Renal cortical epithelial cell (primary cell): ENCODE data around the gene LCNL1. TPM values are rescaled to one million over a fixed set of nuclear protein-coding genes. Genes with fewer than 3 reads are reported as not detected.
A peak's percentile ranks its signal among the peaks of the same experiment; 100 is the strongest.
"Not testable (repeated sequence)": the region's sequence is repeated elsewhere in the genome, so short reads cannot be mapped to it uniquely, and the experiment has no call there.

ENCODE experiments used
- DNase-seq: peaks from one replicate; pipeline ENCODE4 v3.0.0-alpha.2; 2011; ENCODE audit warnings: low read depth
- total RNA-seq: library from RNA; depleted of rRNA; stranded (reverse); fragments of >200 nt; gene quantifications from 2 replicates; pipeline ENCODE4 v1.2.3, GENCODE V29; 2014

Gene LCNL1
- total RNA-seq, 1 donor from 2014 or later = not detected

- no peak for DNase-seq
These were observed 43.6 kb downstream of the LCNL1 start for GRCh38 chr9:137026384-137026783.

GRCh38 chr9:137026828-137027227 lies 44.0 kb downstream of the LCNL1 start:
- no peak for DNase-seq

DNA sequence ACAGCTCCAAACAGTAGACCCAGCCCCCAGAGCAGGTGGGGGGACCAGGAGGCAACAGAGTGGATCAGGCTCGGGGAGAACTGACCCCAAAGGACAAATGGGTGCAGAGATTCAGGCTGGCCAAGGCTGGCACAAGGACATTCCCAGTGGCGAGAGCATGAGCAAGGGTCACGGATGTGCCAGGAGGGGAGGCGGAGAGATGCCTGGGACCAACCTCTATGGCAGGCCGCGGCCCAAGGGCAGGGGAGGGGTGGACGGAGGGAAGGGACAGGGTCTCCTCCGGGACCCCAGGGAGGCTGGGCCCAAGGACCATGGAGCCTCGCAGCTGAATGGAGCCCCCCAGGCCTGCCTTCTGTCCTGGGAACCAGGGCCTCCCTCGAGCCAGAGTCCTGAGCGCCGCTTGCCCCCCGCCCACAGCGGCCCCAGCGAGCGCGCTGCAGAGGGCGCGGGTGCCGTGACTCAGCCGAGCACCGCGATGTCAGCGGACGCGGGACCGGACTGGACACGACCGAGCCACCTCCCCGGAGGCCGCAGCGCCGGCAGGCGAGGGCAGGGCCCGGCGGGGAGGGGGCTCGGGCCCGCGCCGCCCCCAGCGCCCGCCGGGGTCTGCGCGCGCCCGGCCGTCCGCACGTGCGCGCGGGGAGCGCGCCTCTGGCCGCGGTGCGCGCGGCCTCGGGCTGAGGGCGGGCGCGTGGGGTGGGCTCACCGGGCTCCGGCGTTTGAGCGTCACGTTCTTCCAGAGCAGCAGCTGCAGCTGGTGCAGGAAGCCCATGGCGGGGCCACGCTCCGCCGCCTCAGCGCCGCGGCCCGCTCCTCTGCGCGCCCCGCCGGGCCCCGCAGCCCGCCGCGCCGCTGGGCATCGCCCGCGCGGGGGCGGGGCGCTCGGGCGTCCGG lies 44.8 kb downstream of the LCNL1 start, which contains the start of gene ABCA2:
Gene ABCA2, minus strand, starts transcription at position 869 of the 894 bp plus-strand sequence. Its CDS starts 97 bp downstream, at position 772.
- no peak for DNase-seq

DNA sequence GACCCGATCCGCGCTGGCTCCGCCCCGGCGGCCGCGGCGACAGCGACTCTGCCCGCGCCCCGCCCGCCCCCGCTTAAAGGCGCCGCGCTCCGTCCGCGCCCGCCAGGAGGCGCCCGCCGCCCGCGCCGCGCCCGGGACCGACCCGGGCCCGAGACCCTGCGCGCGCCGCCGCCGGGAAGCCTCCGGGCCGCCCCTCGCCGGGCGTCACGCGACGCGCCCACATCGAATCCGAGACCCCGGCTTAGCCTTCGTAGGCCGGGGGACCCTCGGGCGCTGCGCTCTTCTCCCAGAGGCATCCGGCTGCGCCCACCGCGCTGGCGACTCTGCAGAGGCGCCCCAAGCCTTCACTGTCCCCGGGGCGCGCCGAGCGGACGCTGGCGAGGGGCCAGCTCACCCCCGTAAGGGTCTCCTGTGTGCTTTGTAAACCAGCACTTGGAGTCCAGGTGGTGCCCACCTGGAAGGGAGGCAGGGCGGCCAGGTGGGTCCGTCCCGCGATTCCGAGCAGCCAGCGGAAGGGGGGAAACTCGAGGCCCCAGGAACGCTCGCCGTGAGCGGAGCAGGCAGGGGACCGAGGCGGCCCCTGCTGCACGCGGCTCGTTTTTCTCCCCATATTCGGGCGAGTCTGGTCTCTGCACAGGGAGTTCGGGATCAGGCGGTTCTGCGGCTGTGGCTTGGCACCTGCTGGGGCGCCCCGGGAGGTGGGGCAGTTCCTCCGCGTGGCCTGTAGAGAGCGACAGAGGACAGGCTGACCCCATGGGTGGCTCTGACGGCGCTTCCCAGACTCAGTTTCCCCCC lies 45.7 kb downstream of the LCNL1 start:
- DNase-seq = peak; percentile 19

DNA sequence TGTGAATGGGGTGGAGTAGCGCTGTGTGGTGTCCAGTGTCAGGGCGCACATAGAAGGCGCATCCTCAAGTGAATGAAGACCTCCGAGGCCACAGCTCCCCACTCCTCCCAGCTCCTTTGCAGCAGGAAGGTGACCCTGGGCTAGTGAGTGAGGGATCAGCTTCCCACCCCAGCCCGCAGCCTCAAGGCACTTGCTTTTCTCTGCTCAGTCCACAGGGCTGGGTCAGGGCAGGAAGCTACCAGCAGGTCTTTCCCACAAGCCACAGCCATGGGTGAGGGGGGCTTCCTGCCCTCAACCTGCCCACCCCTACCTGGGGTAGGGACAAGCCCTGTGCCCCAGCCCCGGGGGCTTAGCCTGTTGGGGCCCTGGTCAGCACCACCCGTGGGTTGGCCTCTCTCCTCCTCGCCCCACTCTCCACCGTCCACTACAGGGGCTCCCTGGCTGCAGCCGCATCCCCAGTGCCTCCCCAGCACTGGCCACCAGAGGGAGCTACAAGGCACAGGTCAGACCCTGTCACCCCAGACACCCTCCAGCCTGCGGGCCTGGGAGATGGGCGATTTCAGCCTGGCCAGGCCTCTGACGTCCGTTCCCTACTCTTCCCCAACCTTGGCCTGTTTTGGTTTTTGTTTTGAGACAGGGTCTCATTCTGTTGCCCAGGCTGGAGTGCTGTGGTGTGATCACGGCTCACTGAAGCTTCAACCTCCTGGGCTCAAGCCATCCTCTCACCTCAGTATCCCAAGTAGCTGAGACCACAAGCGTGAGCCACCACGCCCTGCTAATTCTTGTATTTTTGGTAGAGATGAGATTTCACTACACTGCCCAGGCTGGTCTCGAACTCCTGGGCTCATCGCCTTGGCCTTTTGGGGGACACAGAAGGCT lies 46.5 kb downstream of the LCNL1 start:
- peak; percentile 29 for DNase-seq

DNA sequence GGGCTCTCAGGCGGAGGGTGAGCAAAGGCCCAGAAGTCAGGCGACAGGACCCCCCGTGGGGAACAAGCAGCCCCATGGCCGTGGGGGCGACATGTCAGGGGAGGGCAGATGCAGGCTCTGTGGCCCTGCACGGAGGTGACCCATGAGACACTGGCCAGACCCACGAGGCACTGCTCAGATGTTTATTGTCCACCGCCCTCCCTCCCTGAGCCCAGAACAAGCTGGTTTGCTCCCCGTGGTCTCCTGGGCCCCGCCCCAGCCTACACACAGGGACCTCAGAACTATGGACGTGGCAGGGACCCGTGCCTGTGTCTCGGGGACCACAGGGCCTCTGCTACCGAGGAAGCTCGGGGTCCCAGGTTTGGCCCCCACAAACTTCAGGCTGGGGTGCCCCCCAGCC lies 47.2 kb downstream of the LCNL1 start:
- DNase-seq = no peak

DNA sequence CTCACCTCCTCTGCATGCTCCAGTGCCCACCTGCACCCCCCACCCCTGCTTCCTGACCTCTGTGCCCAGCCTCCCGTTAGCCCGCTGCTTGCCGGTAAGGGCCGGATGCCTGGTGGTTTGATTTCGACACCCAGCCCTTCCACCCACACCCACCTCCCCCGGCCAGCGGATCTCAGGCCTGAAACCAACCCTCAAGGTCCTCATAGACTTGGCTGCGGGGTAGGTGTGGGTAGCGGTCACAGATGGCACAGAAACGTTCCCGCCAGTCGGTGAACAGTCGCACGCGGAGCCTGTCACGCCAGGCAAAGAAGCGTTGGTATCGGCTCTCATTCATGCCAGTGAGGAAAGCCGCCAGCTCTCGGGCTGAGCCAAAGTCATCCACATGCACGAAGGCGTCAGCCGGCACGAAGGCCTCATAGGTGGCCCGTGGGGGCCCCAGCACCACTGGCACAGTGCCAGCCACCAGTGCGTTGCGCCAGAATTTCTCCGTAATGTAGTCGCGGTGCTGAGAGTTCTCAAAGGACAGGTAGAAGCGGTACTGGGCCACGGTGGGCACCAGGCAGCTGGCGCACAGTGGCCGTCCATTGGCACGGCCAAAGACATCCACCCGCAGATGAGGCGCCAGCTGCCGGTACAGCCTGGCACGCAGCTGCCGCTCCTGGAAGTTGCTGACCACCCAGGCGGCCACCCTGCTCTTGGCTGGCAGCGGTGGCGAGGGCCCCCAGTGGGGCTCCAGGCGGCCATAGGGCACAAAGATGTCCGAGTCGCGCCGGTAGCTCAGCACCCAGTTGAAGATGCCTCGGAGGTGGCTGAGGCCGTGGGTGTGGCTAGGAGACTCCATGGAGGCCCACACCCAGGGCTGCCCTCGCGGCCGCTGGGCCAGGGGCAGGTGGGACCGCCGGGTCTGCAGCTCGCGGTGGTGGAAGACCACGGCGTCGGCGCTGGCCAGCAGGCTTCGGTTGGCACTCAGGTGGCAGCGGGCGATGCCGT lies 48.0 kb downstream of the LCNL1 start:
- peak; percentile 71 for DNase-seq

DNA sequence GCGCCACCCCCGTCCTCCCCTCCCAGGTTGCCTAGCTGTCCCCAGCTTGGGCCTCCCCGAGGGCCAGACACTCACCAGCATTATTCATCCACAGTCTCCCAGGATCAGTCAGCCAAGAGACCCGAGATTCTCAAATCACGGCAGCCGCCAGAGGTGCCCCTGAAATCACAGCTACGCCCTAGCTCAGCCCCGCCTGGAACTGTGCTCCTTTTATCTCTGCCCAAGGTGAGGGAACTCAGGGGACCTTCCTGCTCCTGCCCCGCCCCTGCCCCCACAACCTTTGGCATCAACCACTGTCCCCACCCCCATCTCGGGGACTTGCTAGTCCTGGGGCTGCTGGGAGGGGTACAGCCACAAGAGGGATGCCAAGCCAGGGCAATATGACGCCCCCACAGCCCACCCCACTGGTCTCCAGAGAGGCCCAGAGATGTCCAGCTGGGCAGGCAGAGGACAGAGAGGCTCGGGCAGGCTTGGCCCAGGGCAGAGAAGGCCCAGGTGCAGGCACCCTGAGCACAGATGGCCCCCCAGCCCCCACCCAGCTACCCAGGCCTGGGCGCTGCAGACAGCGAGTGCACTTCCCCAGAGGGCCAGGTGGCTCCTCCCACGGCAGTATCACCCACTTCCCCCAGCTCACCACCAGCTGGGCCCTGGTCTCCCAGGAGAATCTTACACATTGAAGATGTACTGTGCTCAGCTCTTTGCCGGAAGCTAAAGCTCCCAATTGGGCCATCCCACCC lies 49.3 kb downstream of the LCNL1 start, which contains the start of gene FUT7:
Gene FUT7, minus strand, starts transcription at position 185 of the 737 bp plus-strand sequence. Its CDS starts 97 bp downstream, at position 88.
- DNase-seq = no peak

- DNase-seq = no peak
These were observed 50.1 kb downstream of the LCNL1 start for GRCh38 chr9:137032858-137033257.

DNA sequence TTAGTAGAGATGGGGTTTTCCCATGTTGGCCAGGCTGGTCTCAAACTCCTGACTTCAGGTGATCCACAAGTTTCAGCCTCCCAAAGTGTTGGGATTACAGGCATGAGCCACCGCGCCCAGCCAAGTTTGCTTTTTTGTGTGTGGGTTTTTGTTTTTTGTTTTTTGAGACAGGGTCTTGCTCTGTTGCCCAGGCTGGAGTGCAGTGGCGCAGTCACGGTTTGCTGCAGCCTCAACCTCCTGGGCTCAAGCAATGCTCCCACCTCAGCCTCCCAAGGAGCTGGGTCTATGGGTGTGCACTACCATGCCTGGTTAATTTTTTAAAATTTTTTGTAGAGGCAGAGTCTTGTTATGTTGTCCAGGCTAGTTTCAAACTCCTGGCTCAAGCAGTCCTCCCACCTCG lies 50.7 kb downstream of the LCNL1 start:
- not testable (repeated sequence) for DNase-seq

GRCh38 chr9:137034039-137034708 lies 51.4 kb downstream of the LCNL1 start:
- DNase-seq = no peak

GRCh38 chr9:137034709-137035506 lies 52.1 kb downstream of the LCNL1 start:
- peak; percentile 71 for DNase-seq

Other genes with a start within 250 kb of the LCNL1 start
- not detected in 2 replicates for gene LCN10, start 240.1 kb upstream of the LCNL1 start, total RNA-seq
- gene LCN6, start 234.5 kb upstream of the LCNL1 start, total RNA-seq = not detected in 2 replicates
- gene LCN8, start 224.8 kb upstream of the LCNL1 start, total RNA-seq = not detected in 2 replicates
- not detected in 2 replicates for gene LCN15, start 218.5 kb upstream of the LCNL1 start, total RNA-seq
- 29.9 and 115 TPM in 2 replicates for gene TMEM141, start 191.6 kb upstream of the LCNL1 start, total RNA-seq
- 0.94 TPM in 1 of 2 replicates, not detected in the other for gene CCDC183, start 186.7 kb upstream of the LCNL1 start, total RNA-seq
- gene RABL6, start 175.0 kb upstream of the LCNL1 start, total RNA-seq = 51.1 and 61.0 TPM in 2 replicates
- 0.35 and 1.8 TPM in 2 replicates for gene AJM1, start 140.5 kb upstream of the LCNL1 start, total RNA-seq
- 81.7 and 82.1 TPM in 2 replicates for gene PHPT1, start 133.6 kb upstream of the LCNL1 start, total RNA-seq
- gene MAMDC4, start 130.6 kb upstream of the LCNL1 start, total RNA-seq = 0.87 and 6.8 TPM in 2 replicates
- 372 and 398 TPM in 2 replicates for gene EDF1, start 116.7 kb upstream of the LCNL1 start, total RNA-seq
- 16.3 and 21.9 TPM in 2 replicates for gene TRAF2, start 96.5 kb upstream of the LCNL1 start, total RNA-seq
- gene FBXW5, start 38.3 kb upstream of the LCNL1 start, total RNA-seq = 195 and 249 TPM in 2 replicates
- gene C8G, start 37.8 kb upstream of the LCNL1 start, total RNA-seq = 0.10 and 1.7 TPM in 2 replicates
- 0.40 TPM in 1 of 2 replicates, not detected in the other for gene LCN12, start 30.7 kb upstream of the LCNL1 start, total RNA-seq
- gene PTGDS, start 5.5 kb upstream of the LCNL1 start, total RNA-seq = 0.45 TPM in 1 of 2 replicates, not detected in the other
- 13.6 and 26.9 TPM in 2 replicates for gene PAXX, start 9.4 kb downstream of the LCNL1 start, total RNA-seq
- gene CLIC3, start 13.6 kb downstream of the LCNL1 start, total RNA-seq = 0.85 and 1.9 TPM in 2 replicates
- 7.5 and 53.0 TPM in 2 replicates for gene ABCA2, start 45.2 kb downstream of the LCNL1 start, total RNA-seq
- gene FUT7, start 49.1 kb downstream of the LCNL1 start, total RNA-seq = not detected in 2 replicates
- 7.1 and 21.6 TPM in 2 replicates for gene NPDC1, start 63.2 kb downstream of the LCNL1 start, total RNA-seq
- gene ENTPD2, start 71.1 kb downstream of the LCNL1 start, total RNA-seq = 0.17 and 0.35 TPM in 2 replicates
- 0.99 and 12.0 TPM in 2 replicates for gene SAPCD2, start 87.6 kb downstream of the LCNL1 start, total RNA-seq
- gene UAP1L1, start 94.5 kb downstream of the LCNL1 start, total RNA-seq = 6.4 and 7.1 TPM in 2 replicates
- 67.6 and 71.4 TPM in 2 replicates for gene MAN1B1, start 104.0 kb downstream of the LCNL1 start, total RNA-seq
- 42.3 and 70.2 TPM in 2 replicates for gene DPP7, start 131.7 kb downstream of the LCNL1 start, total RNA-seq
- 0.30 TPM in 1 of 2 replicates, not detected in the other for gene GRIN1, start 156.2 kb downstream of the LCNL1 start, total RNA-seq
- not detected in 2 replicates for gene LRRC26, start 187.1 kb downstream of the LCNL1 start, total RNA-seq
- gene TMEM210, start 189.1 kb downstream of the LCNL1 start, total RNA-seq = not detected in 2 replicates
- 10.4 and 28.9 TPM in 2 replicates for gene ANAPC2, start 205.6 kb downstream of the LCNL1 start, total RNA-seq
- 45.5 and 76.2 TPM in 2 replicates for gene SSNA1, start 205.7 kb downstream of the LCNL1 start, total RNA-seq
- 4.5 and 10.6 TPM in 2 replicates for gene TPRN, start 217.7 kb downstream of the LCNL1 start, total RNA-seq
- 30.2 and 42.8 TPM in 2 replicates for gene TMEM203, start 222.7 kb downstream of the LCNL1 start, total RNA-seq
- gene NDOR1, start 222.7 kb downstream of the LCNL1 start, total RNA-seq = 2.3 and 6.2 TPM in 2 replicates
- 1.2 TPM in 1 of 2 replicates, not detected in the other for gene RNF208, start 239.2 kb downstream of the LCNL1 start, total RNA-seq
- 0.20 and 0.87 TPM in 2 replicates for gene CYSRT1, start 242.2 kb downstream of the LCNL1 start, total RNA-seq
- 0.15 and 0.52 TPM in 2 replicates for gene RNF224, start 244.5 kb downstream of the LCNL1 start, total RNA-seq
- not detected in 2 replicates for gene SLC34A3, start 247.9 kb downstream of the LCNL1 start, total RNA-seq